ENCODE data around the gene MIA2.
"Not testable (repeated sequence)": the region's sequence is repeated elsewhere in the genome, so short reads cannot be mapped to it uniquely, and the experiment has no call there.

Gene MIA2

DNA sequence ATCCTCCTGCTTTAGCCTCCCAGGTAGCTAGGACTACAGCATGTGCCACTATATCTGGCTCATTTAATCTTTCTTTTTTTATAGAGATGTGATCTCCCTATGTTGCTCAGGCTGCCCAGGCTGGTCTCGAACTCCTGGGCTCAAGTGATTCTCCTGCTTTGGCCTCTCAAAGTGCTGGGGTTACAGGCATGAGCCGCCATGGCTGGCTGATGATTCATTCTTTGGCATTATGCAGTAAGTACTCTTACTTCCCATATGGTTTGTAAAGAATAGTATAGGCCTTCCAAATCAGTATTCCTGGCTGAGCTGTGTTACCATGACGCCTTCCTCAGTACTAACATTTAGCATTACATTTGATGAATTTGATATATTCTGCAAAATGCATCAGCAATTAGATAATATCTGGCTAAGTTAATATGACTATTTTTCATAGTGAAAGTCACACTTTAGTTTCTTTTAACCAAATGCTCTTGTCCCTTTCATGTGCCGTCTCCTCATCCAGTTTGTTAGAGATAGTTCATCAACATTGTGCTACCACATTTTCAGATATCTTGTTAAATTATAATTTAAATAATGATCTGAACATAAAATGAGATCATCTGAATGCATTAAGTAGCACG is 3.2 kb upstream of the MIA2 start:
- no peak for DNase-seq

DNA sequence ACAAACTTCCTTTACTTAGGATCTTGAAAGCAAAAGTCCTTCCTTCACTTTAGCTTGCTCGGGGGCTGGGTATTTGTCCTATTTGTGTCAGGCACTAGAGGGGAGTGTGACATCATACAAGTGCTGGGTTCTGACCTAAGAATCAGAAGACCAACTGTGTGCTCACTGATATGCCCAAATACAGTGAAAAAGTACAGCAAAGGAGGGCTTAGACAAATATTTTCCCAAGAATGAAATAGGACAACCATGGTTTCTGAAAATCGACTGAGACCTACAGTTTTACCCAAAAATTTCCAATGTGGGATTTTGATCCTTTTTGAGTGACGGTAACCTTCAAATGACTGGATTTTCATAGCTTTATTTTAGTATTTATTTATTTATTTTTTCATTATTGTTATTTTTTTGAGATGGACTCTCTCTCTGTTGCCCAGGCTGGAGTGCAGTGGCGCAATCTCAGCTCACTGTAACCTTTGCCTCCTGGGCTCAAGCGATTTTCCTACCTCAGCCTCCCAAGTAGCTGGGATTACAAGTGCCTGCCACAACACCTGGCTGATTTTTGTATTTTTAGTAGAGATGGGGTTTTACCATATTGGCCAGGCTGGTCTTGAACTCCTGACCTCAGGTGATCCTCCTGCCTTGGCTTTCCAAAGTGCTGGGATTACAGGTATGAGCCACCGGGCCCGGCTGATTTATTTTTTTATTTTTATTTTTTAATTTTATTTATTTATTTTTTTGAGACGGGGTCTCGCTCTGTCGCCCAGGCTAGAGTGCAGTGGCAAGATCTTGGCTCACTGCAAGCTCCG is 1.8 kb upstream of the MIA2 start:
- not testable (repeated sequence) for DNase-seq

GRCh38 chr14:39232554-39233415 is 930 bp upstream of the MIA2 start:
- DNase-seq = no peak

DNA sequence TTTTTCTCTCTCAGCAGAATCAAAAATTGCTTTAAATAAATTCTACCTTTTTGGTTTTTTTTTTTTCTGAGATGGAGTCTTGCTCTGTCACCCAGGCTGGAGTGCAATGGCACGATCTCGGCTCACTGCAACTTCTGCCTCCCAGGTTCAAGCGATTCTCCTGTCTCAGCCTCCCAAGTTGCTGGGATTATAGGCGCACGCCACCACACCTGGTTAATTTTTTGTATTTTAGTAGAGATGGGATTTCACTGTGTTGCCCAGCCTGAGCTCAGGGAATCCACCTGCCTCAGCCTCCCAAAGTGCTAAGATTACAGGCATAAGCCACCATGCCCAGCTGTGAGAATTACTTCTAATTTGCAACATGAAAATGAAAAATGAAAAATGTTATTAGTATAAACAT is 1.3 kb downstream of the MIA2 start:
- not testable (repeated sequence) for DNase-seq

DNA sequence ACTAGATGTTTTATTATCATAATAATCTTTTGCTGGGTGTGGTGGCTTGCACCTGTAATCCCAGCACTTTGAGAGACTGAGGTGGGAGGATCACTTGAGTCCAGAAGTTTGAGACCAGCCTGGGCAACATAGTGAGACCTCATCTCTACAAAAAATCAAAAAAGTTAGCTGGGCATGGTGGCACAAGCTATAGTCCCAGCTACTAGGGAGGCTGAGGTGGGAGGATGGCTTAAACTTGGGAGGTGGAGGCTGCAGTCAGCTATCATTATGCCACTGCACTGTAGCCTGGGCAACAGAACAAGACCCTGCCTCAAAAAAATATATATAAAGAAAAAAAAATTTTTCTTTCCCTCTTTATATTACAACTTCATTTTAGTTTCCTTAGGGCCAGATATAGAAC is 1.8 kb downstream of the MIA2 start:
- DNase-seq = not testable (repeated sequence)

DNA sequence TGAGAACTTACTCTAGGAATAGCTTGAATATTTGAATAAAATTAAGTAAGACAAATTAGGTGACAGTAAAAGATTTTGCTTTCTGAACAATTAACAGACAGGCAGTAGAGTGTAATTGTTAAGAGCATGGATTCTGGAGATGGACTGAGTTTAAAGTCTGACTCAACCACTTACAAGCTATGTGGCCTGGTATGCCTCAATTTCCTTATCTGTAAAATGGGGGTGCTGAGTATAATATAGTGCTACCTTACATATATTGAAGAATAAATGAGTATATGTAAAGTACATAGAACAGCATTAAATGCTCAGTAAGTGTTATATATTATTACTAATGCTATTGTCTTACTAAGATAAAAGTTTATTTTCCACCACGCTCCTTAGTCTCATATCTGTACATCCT is 7.1 kb downstream of the MIA2 start:
- DNase-seq = no peak

DNA sequence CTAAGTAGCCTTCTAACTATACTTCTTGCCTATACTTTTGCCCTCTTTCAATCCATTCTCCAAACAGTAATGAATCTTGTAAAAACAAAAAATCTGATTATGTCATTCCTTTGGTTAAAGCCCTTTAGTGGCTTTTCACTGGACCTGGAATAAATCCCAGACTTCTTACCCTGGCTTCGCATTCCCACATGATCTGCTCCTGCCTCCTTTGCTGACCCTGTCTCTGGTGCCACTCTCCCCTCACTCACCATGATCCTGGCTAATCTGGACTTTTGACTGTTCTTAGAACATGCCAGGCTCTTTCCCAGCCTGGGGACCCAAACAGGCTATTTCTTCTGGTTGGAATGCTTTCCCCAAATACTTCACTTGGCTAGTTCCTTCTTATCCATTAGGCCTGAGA is 7.9 kb downstream of the MIA2 start:
- DNase-seq = no peak

DNA sequence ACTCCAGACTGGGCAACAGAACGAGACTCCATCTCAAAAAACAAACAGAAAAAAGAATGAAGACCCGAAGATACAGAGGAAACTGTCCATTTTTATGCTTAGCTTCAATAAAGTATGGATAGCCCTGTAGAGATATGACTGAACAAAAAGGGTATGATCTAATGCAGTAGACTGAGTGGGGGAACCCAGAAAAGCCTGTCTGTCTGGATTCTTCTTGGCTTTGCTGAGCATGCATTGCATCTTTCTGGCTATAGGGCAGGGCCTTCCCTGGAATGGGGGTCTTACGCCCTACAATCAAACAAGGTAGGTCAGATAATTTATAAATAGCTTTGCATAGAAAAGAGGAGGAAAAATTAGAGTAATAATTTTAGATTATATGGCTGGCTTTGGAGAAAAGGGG is 10.1 kb downstream of the MIA2 start:
- no peak for DNase-seq

DNA sequence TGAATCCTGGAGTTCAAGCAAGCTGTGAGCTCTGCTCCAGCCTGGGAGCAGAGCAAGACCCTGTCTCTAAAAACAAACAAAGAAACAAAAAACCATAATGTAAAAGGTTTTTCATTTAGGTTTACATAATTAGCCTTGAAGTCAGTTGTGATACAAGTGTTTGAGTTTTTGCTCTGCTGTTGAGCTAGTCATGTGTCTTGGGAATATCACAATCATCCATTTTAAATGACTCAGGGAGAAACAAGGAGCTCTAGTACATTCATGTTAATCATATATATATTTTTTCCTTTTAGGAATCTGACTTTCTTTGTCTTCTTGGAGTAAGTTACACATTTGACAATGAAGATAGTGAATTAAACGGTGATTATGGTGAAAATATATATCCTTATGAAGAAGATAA is 12.9 kb downstream of the MIA2 start:
- no peak for DNase-seq

- no peak for DNase-seq
Observed at GRCh38 chr14:39247256-39247655, 13.5 kb downstream of the MIA2 start.

GRCh38 chr14:39251547-39251946 is 17.8 kb downstream of the MIA2 start:
- no peak for DNase-seq

GRCh38 chr14:39257388-39257787 is 23.7 kb downstream of the MIA2 start:
- DNase-seq = not testable (repeated sequence)

DNA sequence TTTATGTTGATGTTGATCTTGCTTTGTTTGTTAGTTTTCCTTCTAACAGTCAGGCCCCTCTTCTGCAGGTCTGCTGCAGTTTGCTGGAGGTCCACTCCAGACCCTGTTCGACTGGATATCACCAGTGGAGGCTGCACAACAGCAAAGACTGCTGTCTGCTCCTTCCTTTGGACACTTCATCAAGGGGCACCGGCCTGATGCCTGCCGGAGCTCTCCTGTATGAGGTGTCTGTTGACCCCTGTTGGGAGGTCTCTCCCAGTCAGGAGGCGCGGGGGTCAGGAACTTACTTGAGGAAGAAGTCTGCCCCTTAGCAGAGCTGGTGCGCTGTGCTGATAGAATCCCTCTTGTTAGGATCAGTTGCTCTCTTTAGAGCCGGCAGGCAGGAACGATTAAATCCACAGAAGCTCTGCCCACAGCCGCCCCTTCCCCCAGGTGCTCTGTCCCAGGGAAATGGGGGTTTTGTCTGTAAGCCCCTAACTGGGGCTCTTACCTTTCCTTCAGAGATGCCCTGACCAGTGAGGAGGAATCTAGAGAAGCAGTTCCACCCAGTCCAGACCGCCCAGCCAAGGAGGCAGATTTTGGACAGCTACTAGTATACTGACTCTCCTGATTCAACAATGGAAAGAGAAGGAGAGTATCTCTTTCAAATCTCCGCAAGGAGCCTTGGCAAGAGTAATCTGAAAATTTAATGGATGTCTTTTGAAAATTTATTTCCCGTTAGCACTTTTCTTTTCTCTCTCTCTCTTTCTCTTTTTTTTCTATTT is 25.2 kb downstream of the MIA2 start:
- no peak for DNase-seq

GRCh38 chr14:39260161-39260560 is 26.4 kb downstream of the MIA2 start:
- DNase-seq = not testable (repeated sequence)

GRCh38 chr14:39262214-39262613 is 28.5 kb downstream of the MIA2 start:
- DNase-seq = not testable (repeated sequence)

DNA sequence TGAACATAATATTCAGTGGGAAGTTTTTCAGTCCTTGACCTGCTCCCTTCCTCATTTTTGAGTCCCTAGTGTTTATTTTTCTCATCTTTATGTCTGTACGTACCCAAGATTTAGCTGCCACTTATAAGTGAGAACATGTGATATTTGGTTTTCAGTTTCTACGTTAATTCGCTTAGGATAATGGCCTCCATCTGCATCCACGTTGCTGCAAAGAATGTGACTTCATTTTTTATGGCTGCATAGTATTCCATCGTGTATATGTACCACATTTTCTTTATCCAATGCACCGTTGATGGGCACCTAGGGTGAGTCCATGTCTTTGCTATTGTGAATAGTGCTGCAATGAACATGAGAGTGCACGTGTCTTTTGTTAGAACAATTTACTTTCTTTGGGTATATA is 30.3 kb downstream of the MIA2 start:
- DNase-seq = no peak

GRCh38 chr14:39264558-39264957 is 30.8 kb downstream of the MIA2 start:
- DNase-seq = no peak

DNA sequence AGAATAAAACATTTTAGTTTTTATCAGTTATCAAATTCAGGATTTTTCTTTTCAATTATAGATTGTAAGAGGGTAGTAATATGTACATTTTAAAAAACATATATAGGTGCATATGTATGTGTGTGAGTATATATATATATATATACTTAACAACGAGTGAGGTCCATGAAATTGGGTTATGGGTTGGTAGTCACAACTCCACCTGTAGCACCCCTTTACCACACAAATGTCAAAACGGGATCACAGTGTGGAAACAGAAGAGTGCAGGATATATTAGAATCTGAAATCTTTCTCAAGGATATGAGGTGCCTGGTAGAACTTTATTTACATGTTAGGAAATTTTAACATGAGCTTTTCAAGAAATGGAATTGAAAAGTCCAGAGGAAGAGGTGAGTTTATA is 31.3 kb downstream of the MIA2 start:
- no peak for DNase-seq

GRCh38 chr14:39265806-39266524 is 32.2 kb downstream of the MIA2 start:
- no peak for DNase-seq

GRCh38 chr14:39266525-39266870 is 32.8 kb downstream of the MIA2 start:
- DNase-seq = no peak

DNA sequence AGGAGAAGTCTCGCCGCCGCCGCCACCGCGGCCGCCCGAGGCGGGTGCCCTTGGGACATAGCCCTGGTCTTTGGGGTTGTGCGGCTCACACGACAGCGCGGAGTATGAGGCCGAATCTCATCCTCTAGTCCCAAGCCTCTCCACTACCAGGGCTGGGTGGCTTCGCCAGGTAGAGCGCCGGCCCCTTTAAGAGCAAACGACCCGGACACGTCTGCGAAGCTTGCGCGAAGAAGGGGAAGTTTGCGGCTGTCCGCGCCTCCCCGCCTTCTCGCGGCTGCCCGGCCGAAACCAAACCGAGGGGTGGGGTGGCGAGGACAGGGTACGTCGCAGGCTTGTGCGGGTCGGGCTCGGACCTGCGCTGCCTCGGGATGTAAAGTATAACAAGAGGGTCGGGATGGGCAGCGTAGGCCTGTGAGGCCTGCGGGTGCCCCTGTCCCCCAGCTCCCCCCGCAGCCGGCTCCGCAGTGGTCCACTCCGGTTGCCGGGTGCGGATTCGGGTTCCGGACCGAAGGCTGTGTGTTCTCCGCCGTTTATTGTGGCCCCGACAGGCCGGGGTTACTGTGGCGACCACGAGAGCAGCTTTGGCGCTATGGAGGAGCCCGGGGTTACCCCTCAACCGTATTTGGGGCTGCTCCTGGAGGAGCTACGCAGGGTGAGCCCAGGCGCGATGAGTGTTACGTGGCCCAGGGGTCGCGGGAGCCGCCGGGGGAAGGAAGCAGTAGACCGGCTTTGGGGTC is 33.3 kb downstream of the MIA2 start:
- DNase-seq = peak; percentile 65

GRCh38 chr14:39267608-39268005 is 33.9 kb downstream of the MIA2 start:
- no peak for DNase-seq
